ENCODE data around the gene ZBTB20.

Gene ZBTB20

GRCh38 chr3:115085197-115085865 is 61.8 kb downstream of the ZBTB20 start:
- DNase-seq: peak; percentile 41

DNA sequence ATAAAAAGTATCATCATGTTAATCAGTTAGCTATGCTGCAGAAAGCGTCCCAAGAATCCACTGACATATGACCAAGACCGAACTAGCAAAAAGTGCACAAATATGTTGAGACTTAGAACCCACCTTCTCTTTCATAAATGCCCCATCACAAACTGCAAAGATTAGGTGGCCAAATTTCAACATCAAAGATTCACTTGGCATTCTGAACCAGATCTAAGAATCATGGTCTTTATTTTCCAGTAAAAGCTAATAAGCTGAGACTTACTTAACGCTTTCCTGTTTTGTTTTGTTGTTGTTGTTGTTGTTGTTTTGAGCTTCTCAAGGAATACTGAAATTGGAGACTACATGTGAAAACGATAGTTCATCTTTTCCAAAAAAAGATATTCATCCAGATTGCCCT is 62.4 kb downstream of the ZBTB20 start:
- DNase-seq: no peak

GRCh38 chr3:115082260-115082659 is 64.8 kb downstream of the ZBTB20 start:
- DNase-seq: no peak

DNA sequence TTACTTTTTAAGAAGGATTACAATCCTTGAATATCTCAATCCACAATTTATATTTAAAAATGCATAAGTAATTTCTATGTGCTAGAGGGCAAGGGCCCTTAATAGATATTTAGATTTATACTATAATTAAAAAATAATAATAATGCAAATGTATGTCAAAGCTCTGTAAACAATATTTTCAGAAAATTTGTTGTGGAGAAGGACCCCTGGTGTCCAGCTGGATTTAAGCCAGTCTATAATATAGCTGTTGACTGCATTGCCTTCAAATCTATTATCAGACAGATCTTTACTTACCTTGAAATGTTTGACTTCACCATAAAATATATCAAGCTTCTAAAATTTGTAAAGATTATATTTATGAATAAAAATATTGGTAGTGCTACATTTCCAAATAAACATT is 65.6 kb downstream of the ZBTB20 start:
- DNase-seq: peak; percentile 32

DNA sequence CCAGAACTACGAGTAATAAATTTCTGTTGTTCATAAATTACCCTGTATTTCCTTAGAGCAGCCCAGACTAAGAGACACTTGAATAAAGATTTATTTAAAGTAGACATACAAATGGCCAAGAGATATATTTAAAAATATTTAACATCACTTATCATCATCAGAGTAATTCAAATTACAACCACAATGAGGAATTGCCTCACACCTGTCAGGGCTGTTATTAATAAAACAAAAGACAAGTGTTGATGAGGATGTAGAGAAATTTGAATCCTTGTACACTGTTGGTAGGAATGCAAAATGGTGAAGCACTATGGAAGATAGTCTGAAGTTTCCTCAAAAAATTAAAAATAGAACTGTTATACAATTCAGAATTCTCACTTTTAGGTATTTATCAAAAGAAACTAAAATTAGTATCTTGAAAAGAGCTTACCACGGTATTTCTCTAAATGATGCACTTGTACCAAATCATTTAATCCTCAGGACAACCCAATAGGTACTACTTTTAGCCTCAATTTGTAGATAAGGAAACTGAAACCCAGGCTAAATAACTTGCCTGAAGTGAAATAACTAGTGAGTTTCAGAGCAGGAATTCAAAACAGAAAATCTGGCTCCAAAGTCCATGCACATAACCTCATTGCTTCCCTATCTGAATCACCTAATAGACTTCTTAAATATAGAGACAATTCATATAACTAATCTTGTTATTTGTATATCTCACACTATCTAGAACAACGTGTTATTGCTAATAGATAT is 69.4 kb downstream of the ZBTB20 start:
- DNase-seq: no peak

- DNase-seq: no peak
Measured at GRCh38 chr3:115074502-115074901, 72.6 kb downstream of the ZBTB20 start.

GRCh38 chr3:115072265-115073021 is 74.6 kb downstream of the ZBTB20 start:
- DNase-seq: no peak

GRCh38 chr3:115071601-115072000 is 75.5 kb downstream of the ZBTB20 start:
- DNase-seq: peak; percentile 26

DNA sequence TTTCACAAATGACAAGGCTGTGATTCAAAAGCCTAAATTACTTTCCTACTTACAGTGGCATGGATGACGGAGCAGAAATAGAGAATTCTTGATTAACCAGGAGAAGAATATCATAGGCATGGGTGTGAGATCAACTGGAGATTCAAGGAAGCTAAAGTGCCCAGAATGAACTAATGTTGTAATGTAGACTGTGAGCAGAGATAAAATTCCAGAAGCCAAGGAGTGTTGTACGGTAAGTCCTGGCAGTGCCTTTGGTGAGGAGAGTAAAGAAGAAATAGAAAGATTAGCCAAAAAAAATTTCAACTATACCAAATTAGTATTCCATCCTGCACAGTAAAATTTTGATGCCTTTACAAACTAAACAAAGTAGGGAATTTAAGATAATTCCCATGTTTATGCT is 75.9 kb downstream of the ZBTB20 start:
- no peak for DNase-seq

DNA sequence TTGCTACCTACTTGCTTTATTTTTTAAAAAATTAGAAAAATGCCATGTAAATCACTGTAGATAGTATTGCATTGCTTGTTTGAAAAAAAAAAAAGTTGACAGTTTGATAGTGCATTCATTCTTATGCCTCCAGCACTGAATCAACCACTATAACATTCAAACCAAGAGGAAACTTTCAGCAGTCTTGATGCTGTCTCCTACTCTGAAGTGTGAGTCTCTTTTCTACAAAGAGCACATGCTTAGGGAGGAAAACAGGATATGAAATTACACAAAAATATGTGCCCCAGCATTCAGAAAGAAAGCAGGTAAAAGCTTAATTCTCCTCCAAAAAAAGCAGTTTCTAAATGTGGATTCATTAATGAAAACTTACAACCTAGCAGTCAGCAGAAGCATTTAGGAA is 78.3 kb downstream of the ZBTB20 start:
- no peak for DNase-seq

DNA sequence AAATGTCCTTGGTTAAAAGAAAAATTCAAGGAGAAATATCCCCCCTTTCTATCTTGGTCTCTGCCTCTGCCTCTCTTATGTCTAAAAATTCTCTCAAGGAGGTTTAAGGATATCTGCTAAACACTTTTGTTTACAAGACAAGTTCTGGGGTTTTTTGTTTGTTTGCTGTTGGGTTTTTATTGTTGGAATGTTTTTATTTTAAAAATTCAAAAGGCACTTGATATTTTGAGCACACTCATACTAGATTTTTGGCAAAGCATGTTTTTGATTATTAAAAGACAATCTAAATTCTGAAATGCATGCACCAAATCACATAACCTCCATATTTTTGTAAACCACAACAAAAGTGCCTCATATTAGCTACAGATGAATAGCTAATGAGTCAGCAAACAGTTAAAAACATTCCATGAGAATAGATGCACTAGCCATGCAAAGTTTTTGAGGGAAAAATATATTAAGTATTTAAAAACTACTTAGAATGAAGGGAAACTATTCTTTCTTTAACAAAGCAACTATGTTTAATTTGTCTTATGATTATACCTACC is 84.6 kb downstream of the ZBTB20 start:
- no peak for DNase-seq

- no peak for DNase-seq
Measured at GRCh38 chr3:115062009-115062408, 85.1 kb downstream of the ZBTB20 start.

DNA sequence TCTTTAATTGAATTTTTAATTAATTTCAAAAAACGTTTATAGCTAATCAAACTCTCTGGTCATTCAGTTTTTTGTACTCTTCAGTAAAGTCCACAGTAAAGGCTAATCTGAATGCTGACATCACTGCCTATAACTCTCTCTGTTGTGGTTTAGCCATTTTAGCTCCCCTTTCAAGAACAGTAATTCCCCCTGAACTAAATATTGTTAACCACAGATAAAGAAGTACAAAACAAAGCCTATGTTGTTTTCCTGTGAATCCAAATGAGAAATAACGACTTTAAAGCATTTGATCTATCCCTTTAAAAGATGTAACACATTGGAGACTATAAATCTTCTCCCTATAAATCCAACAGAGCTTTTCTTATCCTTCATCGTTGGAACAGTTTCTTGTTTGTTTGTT is 94.2 kb downstream of the ZBTB20 start:
- no peak for DNase-seq

- DNase-seq: no peak
Measured at GRCh38 chr3:115042351-115042750, 104.7 kb downstream of the ZBTB20 start.

GRCh38 chr3:115040673-115041286 is 106.3 kb downstream of the ZBTB20 start:
- DNase-seq: peak; percentile 70

DNA sequence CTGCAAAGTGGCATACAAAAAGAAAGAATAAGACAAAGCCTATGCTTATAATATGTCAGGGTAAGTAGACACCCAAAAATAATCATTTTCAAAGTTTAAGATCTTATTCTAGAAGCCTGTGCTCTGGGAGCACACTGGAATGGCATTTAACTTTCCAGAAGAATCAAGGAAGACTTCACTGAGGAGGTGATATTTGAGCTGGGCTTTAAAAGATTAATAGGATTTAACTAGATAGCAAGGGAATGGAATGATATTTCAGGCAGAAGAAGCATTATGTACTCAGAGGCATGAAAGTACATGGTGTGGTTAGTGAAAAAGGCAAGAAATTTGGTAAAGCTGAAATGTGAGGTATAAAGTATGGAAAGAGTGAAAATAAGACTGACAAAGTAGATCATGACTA is 106.8 kb downstream of the ZBTB20 start:
- DNase-seq: no peak

- DNase-seq: no peak
Measured at GRCh38 chr3:115038817-115039216, 108.3 kb downstream of the ZBTB20 start.

GRCh38 chr3:115022835-115023398 is 124.2 kb downstream of the ZBTB20 start:
- no peak for DNase-seq

DNA sequence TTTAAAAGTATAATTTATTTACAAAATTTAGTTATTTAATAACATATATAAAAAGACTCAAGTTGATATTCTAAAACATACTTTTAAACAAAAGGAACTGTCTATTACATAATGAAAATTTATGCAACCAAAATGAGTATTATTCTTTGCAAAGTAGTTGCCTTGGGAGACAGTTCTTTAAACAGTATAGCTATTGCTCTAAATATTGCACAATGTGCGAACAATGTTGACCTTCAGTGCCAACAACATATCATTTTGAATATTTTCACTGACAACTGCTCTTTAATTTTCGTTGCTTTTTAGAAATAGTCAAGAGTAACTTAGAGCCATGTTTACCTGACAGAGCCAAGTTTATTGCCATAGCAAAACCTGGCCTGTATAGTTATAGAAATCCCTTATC is 124.9 kb downstream of the ZBTB20 start:
- no peak for DNase-seq

DNA sequence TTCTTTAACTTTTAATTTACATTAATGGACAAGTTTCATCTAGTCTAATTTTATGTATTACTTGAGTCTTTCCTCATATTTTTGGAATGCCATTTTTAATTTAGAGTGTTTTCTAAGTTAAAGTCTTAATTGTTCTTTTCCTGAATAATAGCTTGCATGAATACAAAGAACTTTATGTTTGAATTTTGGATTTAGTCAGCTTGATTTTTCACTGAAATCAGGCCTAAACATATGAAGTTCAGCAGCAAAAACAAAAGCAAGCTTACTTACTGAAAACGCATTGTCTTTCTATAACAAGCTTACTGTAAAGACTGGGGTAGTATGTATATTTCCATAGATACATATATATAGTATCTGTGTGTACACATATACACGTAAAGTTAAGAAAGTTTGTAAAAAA is 126.0 kb downstream of the ZBTB20 start:
- no peak for DNase-seq

DNA sequence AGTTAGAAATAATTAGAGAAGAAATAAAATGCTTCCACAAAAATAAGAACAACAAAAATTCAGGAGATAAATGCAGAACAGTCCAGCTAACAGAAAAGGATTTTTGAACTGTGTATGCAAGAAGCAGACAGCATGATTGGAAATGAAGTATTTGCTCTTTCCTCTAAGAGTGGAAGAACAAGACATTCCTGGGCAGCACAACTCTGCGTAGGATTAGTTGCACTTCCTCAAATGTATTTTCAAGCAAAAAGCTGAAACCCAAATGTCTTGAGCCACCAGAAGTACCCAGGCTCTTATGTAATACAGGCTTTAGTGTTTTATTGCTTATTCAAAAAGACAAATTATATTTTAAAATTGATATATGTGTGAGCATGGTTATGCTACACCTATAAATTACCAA is 127.2 kb downstream of the ZBTB20 start:
- DNase-seq: no peak

DNA sequence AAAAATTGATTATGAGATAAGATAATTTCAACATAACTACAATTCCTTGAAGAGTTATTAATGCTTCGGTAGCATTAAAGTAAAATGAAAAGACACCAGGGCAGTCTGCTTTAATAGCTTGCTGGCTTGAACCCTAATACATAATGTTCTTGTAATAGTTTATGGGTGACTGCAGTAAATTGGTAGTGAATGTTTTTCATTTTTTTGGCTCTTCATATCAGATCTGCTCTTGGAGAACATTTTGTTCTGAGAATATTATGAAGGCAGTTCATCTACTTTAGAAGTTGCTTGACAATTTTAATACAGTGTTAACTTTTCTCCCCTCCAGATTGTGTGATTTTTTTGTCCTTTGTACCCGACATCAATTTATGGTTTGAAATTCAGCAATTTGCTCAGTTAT is 128.4 kb downstream of the ZBTB20 start:
- DNase-seq: no peak

DNA sequence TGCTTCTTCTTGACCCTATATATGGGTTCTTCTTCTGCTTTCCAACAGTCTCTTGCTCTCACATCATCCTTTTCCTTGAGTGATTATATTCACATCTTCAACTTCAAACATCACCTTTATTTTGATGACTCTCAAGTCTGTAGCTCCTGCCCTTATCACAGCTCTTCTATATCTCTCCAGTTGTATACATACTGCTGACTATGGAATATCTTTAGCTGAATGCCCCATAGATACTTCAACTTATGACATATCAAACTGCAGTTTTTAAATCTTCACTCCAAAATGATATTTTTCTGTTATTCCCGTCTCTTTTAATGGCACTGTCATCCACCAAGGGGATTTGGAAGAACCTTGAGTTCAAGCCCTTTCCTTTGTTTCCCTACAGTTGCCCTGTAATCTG is 139.1 kb downstream of the ZBTB20 start:
- no peak for DNase-seq

Measured in NCI-H82 (cell line).